ENCODE results near the gene GOLGA8T. TPM values are rescaled to one million over a fixed set of nuclear protein-coding genes. Genes with fewer than 3 reads are reported as not detected.
"Not testable (repeated sequence)": the region's sequence is repeated elsewhere in the genome, so short reads cannot be mapped to it uniquely, and the experiment has no call there.

The GOLGA8T gene, protein sequence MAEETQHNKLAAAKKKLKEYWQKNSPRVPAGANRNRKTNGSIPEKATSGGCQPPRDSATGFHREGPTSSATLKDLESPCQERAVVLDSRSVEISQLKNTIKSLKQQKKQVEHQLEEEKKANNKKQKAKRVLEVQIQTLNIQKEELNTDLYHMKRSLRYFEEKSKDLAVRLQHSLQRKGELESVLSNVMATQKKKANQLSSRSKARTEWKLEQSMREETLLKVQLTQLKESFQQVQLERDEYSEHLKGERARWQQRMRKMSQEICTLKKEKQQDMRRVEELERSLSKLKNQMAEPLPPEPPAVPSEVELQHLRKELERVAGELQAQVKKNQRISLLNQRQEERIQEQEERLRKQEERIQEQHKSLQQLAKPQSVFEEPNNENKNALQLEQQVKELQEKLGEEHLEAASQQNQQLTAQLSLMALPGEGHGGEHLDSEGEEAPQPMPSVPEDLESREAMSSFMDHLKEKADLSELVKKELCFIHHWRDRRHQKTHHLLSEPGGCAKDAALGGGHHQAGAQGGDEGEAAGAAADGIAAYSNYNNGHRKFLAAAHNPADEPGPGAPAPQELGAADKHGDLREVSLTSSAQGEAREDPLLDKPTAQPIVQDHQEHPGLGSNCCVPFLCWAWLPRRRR
- polyA plus RNA-seq (2013, experiment 1 of 2) = not detected
- not detected for polyA plus RNA-seq (2013, experiment 2 of 2)

DNA sequence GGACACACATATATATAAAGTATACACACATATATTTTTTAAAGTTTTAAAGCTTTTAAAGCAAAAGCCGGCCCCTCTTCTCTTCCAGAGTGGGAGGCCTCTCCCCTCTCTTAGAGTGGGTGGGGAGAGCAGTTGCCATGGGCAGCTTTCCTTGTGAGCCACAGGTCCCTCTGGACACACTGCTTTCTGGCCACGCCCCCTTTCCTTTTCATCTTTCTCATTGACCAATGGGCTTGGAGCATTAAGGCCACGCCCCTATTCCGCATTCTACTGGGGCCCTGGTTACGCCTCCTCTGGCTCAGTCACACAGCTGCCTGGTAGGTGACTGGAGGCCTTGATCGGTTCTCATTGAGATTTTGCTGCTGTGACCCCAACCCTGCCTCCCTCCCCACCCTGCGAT, at the start of gene GOLGA8T:
GOLGA8T (plus strand) TSS at position 301 of the 400 bp plus-strand sequence; CDS start at position 399, 98 bp downstream.
- not testable (repeated sequence) for H4K8ac ChIP-seq (ENCODE audit: low read depth, low read length); DNase-seq (ENCODE audit: low spot score); H2BK5ac ChIP-seq (ENCODE audit: low read length); H3K23ac ChIP-seq (ENCODE audit: low read depth, low read length, poor library complexity); H2BK12ac ChIP-seq (ENCODE audit: low read length); H3K4ac ChIP-seq (ENCODE audit: low read length); H2AK5ac ChIP-seq (ENCODE audit: low read depth, low read length); H3K79me1 ChIP-seq (ENCODE audit: low read depth, low read length); H3K14ac ChIP-seq (ENCODE audit: low read length); H3K36me3 ChIP-seq (replicated peaks in 1 of 2; ENCODE audit: control insufficient read depth in 2 of 2, insufficient read depth in 2 of 2, low read length in 2 of 2); H2BK120ac ChIP-seq (ENCODE audit: low read depth, low read length); H3K9ac ChIP-seq (ENCODE audit: low read depth, low read length, poor library complexity); H3K9me3 ChIP-seq (replicated peaks in 1 of 2; ENCODE audit: control insufficient read depth in 2 of 2, insufficient read depth in 1 of 2, low read depth in 1 of 2, low read length in 2 of 2); H3K4me2 ChIP-seq (ENCODE audit: insufficient read depth, low read length, poor library complexity, severe bottlenecking); H3K27me3 ChIP-seq (ENCODE audit: control insufficient read depth in 3 of 3, insufficient read depth in 3 of 3, low read depth in 1 of 3, low read length in 3 of 3); H3K27ac ChIP-seq (replicated peaks; ENCODE audit: low read length); H4K91ac ChIP-seq (ENCODE audit: low read depth, low read length, poor library complexity); H2BK15ac ChIP-seq (ENCODE audit: low read length); H3K4me1 ChIP-seq (ENCODE audit: control insufficient read depth in 2 of 2, insufficient read depth in 1 of 2, low read depth in 1 of 2, low read length in 2 of 2); H3K18ac ChIP-seq (ENCODE audit: low read length); H3K4me3 ChIP-seq (ENCODE audit: low read length in 2 of 2); H2AFZ ChIP-seq (ENCODE audit: low read length)
- no CpG with 5 or more reads among the region's 7 CpGs for WGBS, 2 donors (ENCODE audit: extremely low coverage in 2 of 2, insufficient read length in 2 of 2, insufficient replicate concordance in 1 of 2)

DNA sequence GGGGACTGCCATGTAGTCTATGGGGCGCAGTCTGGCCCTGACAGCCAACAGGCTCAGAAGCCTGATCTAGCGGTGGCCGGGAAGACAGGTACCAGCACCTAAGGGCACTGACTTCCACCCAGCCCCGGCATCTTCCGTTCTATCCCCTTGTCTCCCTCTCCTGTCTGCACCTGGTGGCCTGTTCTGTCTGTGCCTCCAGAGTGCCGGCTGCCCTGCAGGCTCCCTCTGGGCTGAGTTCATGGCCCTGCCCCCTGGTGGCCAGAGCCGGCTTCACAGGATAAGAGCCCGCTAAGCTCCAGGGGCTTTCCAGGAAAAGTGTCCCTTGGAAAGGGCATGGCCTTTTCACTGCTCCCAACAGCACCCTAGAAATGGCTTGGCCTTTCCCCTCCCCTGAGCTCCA, 37.0 kb upstream of the GOLGA8T start:
- no CpG with 5 or more reads among the region's 8 CpGs for WGBS, 2 donors (ENCODE audit: extremely low coverage in 2 of 2, insufficient read length in 2 of 2, insufficient replicate concordance in 1 of 2)
- not testable (repeated sequence) for H3K4me2 ChIP-seq (ENCODE audit: insufficient read depth, low read length, poor library complexity, severe bottlenecking); H3K79me1 ChIP-seq (ENCODE audit: low read depth, low read length); H4K91ac ChIP-seq (ENCODE audit: low read depth, low read length, poor library complexity); H2BK5ac ChIP-seq (ENCODE audit: low read length); H3K4me1 ChIP-seq (ENCODE audit: control insufficient read depth in 2 of 2, insufficient read depth in 1 of 2, low read depth in 1 of 2, low read length in 2 of 2); H3K9me3 ChIP-seq (replicated peaks in 1 of 2; ENCODE audit: control insufficient read depth in 2 of 2, insufficient read depth in 1 of 2, low read depth in 1 of 2, low read length in 2 of 2); H3K18ac ChIP-seq (ENCODE audit: low read length); H3K9ac ChIP-seq (ENCODE audit: low read depth, low read length, poor library complexity); H4K8ac ChIP-seq (ENCODE audit: low read depth, low read length); H3K23ac ChIP-seq (ENCODE audit: low read depth, low read length, poor library complexity); H2AK5ac ChIP-seq (ENCODE audit: low read depth, low read length); H2BK12ac ChIP-seq (ENCODE audit: low read length); H3K4ac ChIP-seq (ENCODE audit: low read length); H3K27me3 ChIP-seq (ENCODE audit: control insufficient read depth in 3 of 3, insufficient read depth in 3 of 3, low read depth in 1 of 3, low read length in 3 of 3); H2BK15ac ChIP-seq (ENCODE audit: low read length); DNase-seq (ENCODE audit: low spot score); H2AFZ ChIP-seq (ENCODE audit: low read length); H3K27ac ChIP-seq (replicated peaks; ENCODE audit: low read length); H2BK120ac ChIP-seq (ENCODE audit: low read depth, low read length); H3K14ac ChIP-seq (ENCODE audit: low read length); H3K36me3 ChIP-seq (replicated peaks in 1 of 2; ENCODE audit: control insufficient read depth in 2 of 2, insufficient read depth in 2 of 2, low read length in 2 of 2); H3K4me3 ChIP-seq (ENCODE audit: low read length in 2 of 2)

DNA sequence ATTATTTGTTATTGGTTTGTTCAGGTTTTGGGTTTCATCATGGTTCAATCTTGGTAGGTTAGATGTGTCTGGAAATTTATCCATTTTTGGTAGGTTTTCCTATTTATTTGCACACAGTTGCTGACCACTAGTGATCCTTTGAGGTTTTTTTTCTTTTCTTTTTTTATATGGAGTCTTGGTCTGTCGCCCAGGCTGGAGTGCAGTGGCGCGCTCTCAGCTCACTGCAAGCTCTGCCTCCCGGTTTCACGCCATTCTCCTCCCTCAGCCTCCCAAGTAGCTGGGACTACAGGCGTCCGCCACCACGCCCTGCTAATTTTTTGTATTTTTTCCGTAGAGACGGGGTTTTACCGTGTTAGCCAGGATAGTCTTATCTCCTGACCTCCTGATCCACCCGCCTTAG, 32.0 kb upstream of the GOLGA8T start:
- not testable (repeated sequence) for H3K9ac ChIP-seq (ENCODE audit: low read depth, low read length, poor library complexity); H3K14ac ChIP-seq (ENCODE audit: low read length); H3K79me1 ChIP-seq (ENCODE audit: low read depth, low read length); DNase-seq (ENCODE audit: low spot score); H2AK5ac ChIP-seq (ENCODE audit: low read depth, low read length); H3K23ac ChIP-seq (ENCODE audit: low read depth, low read length, poor library complexity); H3K27ac ChIP-seq (replicated peaks; ENCODE audit: low read length); H2BK15ac ChIP-seq (ENCODE audit: low read length); H3K4me1 ChIP-seq (ENCODE audit: control insufficient read depth in 2 of 2, insufficient read depth in 1 of 2, low read depth in 1 of 2, low read length in 2 of 2); H3K4me2 ChIP-seq (ENCODE audit: insufficient read depth, low read length, poor library complexity, severe bottlenecking); H4K91ac ChIP-seq (ENCODE audit: low read depth, low read length, poor library complexity); H3K27me3 ChIP-seq (ENCODE audit: control insufficient read depth in 3 of 3, insufficient read depth in 3 of 3, low read depth in 1 of 3, low read length in 3 of 3); H2BK120ac ChIP-seq (ENCODE audit: low read depth, low read length); H3K4me3 ChIP-seq (ENCODE audit: low read length in 2 of 2); H2AFZ ChIP-seq (ENCODE audit: low read length); H2BK12ac ChIP-seq (ENCODE audit: low read length); H2BK5ac ChIP-seq (ENCODE audit: low read length); H4K8ac ChIP-seq (ENCODE audit: low read depth, low read length); H3K9me3 ChIP-seq (replicated peaks in 1 of 2; ENCODE audit: control insufficient read depth in 2 of 2, insufficient read depth in 1 of 2, low read depth in 1 of 2, low read length in 2 of 2); H3K36me3 ChIP-seq (replicated peaks in 1 of 2; ENCODE audit: control insufficient read depth in 2 of 2, insufficient read depth in 2 of 2, low read length in 2 of 2); H3K4ac ChIP-seq (ENCODE audit: low read length); H3K18ac ChIP-seq (ENCODE audit: low read length)
- WGBS, 2 donors (ENCODE audit: extremely low coverage in 2 of 2, insufficient read length in 2 of 2, insufficient replicate concordance in 1 of 2) = no CpG with 5 or more reads among the region's 12 CpGs

DNA sequence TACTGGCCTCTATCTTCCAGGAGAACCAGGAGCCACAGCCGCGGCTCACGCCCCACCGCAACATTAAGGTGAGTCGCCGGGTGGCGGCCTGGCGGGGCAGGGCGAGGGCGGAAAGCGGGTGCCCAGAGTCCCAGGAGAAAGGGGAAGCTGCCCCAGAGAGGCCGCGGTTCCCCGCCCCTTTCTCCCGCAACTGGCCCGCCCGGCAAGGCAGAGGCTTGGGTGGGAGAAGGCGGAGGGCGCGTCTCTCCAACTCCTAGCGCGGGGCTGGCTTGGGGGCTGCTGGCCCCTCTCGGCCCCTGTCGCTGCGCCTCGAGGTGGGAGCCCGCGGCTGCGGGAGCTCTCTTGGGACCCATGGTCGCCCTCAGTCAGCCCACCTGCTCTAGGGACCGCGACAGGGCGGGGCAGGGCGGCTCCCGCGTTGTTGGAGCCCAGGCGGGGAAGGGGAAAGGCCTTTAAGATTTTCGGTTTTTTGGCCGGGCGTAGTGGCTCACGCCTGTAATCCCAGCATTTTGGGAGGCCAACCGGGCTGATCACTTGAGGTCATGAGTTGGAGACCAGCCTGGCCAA, 30.8 kb upstream of the GOLGA8T start:
- H3K27ac ChIP-seq (replicated peaks; ENCODE audit: low read length); H4K8ac ChIP-seq (ENCODE audit: low read depth, low read length); H4K91ac ChIP-seq (ENCODE audit: low read depth, low read length, poor library complexity); H3K4me1 ChIP-seq (ENCODE audit: control insufficient read depth in 2 of 2, insufficient read depth in 1 of 2, low read depth in 1 of 2, low read length in 2 of 2); H2BK120ac ChIP-seq (ENCODE audit: low read depth, low read length); H3K36me3 ChIP-seq (replicated peaks in 1 of 2; ENCODE audit: control insufficient read depth in 2 of 2, insufficient read depth in 2 of 2, low read length in 2 of 2); H2AK5ac ChIP-seq (ENCODE audit: low read depth, low read length); H2BK5ac ChIP-seq (ENCODE audit: low read length); DNase-seq (ENCODE audit: low spot score); H3K27me3 ChIP-seq (ENCODE audit: control insufficient read depth in 3 of 3, insufficient read depth in 3 of 3, low read depth in 1 of 3, low read length in 3 of 3); H2BK15ac ChIP-seq (ENCODE audit: low read length); H3K9ac ChIP-seq (ENCODE audit: low read depth, low read length, poor library complexity); H3K9me3 ChIP-seq (replicated peaks in 1 of 2; ENCODE audit: control insufficient read depth in 2 of 2, insufficient read depth in 1 of 2, low read depth in 1 of 2, low read length in 2 of 2); H3K23ac ChIP-seq (ENCODE audit: low read depth, low read length, poor library complexity); H3K4ac ChIP-seq (ENCODE audit: low read length); H2AFZ ChIP-seq (ENCODE audit: low read length); H3K79me1 ChIP-seq (ENCODE audit: low read depth, low read length); H3K14ac ChIP-seq (ENCODE audit: low read length); H2BK12ac ChIP-seq (ENCODE audit: low read length); H3K18ac ChIP-seq (ENCODE audit: low read length): not testable (repeated sequence)
- H3K4me2 ChIP-seq (ENCODE audit: insufficient read depth, low read length, poor library complexity, severe bottlenecking) = peak overlapping the region; percentile 71
- no CpG with 5 or more reads among the region's 42 CpGs for WGBS, 2 donors (ENCODE audit: extremely low coverage in 2 of 2, insufficient read length in 2 of 2, insufficient replicate concordance in 1 of 2)
- H3K4me3 ChIP-seq (ENCODE audit: low read length in 2 of 2) = peak overlapping the region in 1 of 2 donors; percentile 54
